OCI-LY1 (cell line): Measurements from ENCODE around the gene ETFBKMT.
"Not testable (repeated sequence)": the region's sequence is repeated elsewhere in the genome, so short reads cannot be mapped to it uniquely, and the experiment has no call there.

Experiments used
- H2AFZ ChIP-seq: fragments of 200-600 bp; sonication (generic), shearing (Covaris generic); 2 replicates; pipeline ENCODE4 v1.6.0; 2014; ENCODE audit warnings: antibody characterized with exemption, mild to moderate bottlenecking, low read length
- H3F3A ChIP-seq: fragments of 200-600 bp; sonication (generic), shearing (Covaris generic); 2 replicates; pipeline ENCODE4 v1.6.0; 2014; ENCODE audit warnings: mild to moderate bottlenecking, antibody characterized with exemption, low read length, moderate library complexity; ENCODE audit not compliant: insufficient read depth
- H3K27ac ChIP-seq: fragments of 200-600 bp; sonication (generic); 2 replicates; pipeline ENCODE4 v1.5.1; 2014; ENCODE audit warnings: low read length, mixed run types, mild to moderate bottlenecking, low read depth; ENCODE audit not compliant: poor library complexity, severe bottlenecking
- H3K27me3 ChIP-seq: fragments of 200-600 bp; sonication (generic); 2 replicates; pipeline ENCODE4 v1.6.0; 2014; ENCODE audit warnings: antibody characterized with exemption, mild to moderate bottlenecking, low read length, moderate library complexity; ENCODE audit not compliant: insufficient read depth
- H3K36me3 ChIP-seq: fragments of 200-600 bp; sonication (generic); 2 replicates; pipeline ENCODE4 v1.6.1; 2014; ENCODE audit warnings: mild to moderate bottlenecking, antibody characterized with exemption, low read length, moderate library complexity, mixed read lengths; ENCODE audit not compliant: insufficient read depth
- H3K4me1 ChIP-seq: fragments of 200-600 bp; sonication (generic); 2 replicates; pipeline ENCODE4 v1.5.1; 2014; ENCODE audit warnings: mild to moderate bottlenecking, low read length, moderate library complexity; ENCODE audit not compliant: insufficient read depth, severe bottlenecking
- H3K4me2 ChIP-seq: fragments of 200-600 bp; sonication (generic), shearing (Covaris generic); 2 replicates; pipeline ENCODE4 v1.6.1; 2014; ENCODE audit warnings: low read length
- H3K4me3 ChIP-seq: fragments of 200-600 bp; sonication (generic); 2 replicates; pipeline ENCODE4 v1.5.1; 2014; ENCODE audit warnings: low read length, low read depth, mild to moderate bottlenecking, mixed read lengths; ENCODE audit not compliant: poor library complexity, severe bottlenecking
- H3K79me2 ChIP-seq: fragments of 200-600 bp; shearing (Covaris generic); 2 replicates; pipeline ENCODE4 v1.6.1; 2016; ENCODE audit warnings: mixed run types, low read length, mixed read lengths; ENCODE audit not compliant: insufficient read depth
- H3K9ac ChIP-seq: fragments of 200-600 bp; sonication (generic), shearing (Covaris generic); 2 replicates; pipeline ENCODE4 v1.6.1; 2014; ENCODE audit warnings: mild to moderate bottlenecking, low read length, mixed read lengths
- H3K9me2 ChIP-seq: fragments of 200-600 bp; sonication (generic), shearing (Covaris generic); 2 replicates; pipeline ENCODE4 v1.6.1; 2014; ENCODE audit warnings: low read depth, mild to moderate bottlenecking, low read length, mixed read lengths
- H3K9me3 ChIP-seq: fragments of 200-600 bp; shearing (Covaris generic); 2 replicates; pipeline ENCODE4 v1.6.1; 2014; ENCODE audit warnings: low read length, mixed read lengths
- H4K20me1 ChIP-seq: fragments of 200-600 bp; sonication (generic), shearing (Covaris generic); 2 replicates; pipeline ENCODE4 v1.6.0; 2016; ENCODE audit warnings: mild to moderate bottlenecking, low read length; ENCODE audit not compliant: insufficient read depth
- EZH2 ChIP-seq: fragments of 200-600 bp; sonication (generic), shearing (Covaris generic); IDR thresholded peaks from 2 replicates; pipeline ENCODE4 v1.8.0; 2017; ENCODE audit warnings: borderline replicate concordance, mixed run types, mild to moderate bottlenecking, antibody characterized with exemption, low read length, moderate library complexity, mixed read lengths
- TF ChIP-seq, protein P1 (sequence below): fragments of 200-600 bp; sonication (generic), shearing (Covaris generic); IDR thresholded peaks from 2 replicates; pipeline ENCODE4 v1.5.1; 2017; ENCODE audit warnings: mild to moderate bottlenecking, antibody characterized with exemption, low read length, moderate library complexity, mixed read lengths

ETFBKMT gene

DNA sequence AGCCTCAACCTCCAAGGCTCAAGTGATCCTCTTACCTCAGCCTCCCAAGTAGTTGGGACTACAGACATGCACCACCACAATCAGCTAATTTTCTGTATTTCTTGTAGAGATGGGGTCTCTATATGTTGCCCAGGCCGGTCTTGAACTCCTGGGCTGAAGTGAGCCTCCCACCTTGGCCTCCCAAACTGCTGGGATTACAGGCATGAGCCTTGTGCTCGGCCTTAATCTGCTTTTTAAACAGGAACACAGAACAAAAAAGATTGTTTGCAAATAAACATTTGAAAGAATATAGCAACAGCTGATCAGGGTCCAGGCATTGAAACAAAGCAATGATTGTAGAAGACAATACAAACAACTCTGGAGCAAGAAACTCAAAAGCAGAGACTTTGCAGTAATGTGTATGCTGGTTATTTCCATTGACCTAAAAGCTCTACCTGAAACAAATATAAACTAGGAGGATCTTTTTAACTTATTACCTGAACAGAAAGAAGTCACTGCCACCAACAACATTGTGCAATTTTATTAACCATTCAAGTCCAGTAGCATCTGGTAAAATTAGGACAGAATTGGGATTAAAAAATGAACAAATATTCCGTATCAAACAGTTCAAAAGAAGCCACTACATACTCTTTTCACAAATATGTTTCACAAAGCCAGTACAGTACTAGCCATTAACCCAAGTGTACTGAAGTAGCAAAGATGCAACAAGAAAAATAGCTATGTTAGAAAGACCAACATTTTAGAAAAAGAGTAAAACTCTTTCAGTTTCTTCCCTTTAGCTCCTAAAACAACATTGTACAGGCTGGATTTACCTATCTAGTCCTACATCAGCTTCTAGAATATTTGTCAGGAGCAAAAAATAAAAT is 55.2 kb downstream of the ETFBKMT start:
- TF ChIP-seq, protein P1, sequence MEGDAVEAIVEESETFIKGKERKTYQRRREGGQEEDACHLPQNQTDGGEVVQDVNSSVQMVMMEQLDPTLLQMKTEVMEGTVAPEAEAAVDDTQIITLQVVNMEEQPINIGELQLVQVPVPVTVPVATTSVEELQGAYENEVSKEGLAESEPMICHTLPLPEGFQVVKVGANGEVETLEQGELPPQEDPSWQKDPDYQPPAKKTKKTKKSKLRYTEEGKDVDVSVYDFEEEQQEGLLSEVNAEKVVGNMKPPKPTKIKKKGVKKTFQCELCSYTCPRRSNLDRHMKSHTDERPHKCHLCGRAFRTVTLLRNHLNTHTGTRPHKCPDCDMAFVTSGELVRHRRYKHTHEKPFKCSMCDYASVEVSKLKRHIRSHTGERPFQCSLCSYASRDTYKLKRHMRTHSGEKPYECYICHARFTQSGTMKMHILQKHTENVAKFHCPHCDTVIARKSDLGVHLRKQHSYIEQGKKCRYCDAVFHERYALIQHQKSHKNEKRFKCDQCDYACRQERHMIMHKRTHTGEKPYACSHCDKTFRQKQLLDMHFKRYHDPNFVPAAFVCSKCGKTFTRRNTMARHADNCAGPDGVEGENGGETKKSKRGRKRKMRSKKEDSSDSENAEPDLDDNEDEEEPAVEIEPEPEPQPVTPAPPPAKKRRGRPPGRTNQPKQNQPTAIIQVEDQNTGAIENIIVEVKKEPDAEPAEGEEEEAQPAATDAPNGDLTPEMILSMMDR, result no peak
- no peak for TF ChIP-seq EZH2
- Histone ChIP-seq H2AFZ (peak overlapping the region; percentile 87), H4K20me1 (no peaks in the 10 kb centered on the region), H3K4me1 (peaks cover 23% of the 10 kb centered on the region), H3K27me3 (no peaks in the 10 kb centered on the region), H3K4me2 (peak overlapping the region; percentile 53), H3K9me3 (peaks cover 5% of the 10 kb centered on the region; the same call in 1 of the 2 replicates), H3K36me3 (peaks cover 8% of the 10 kb centered on the region), H3F3A (no peaks in the 10 kb centered on the region), H3K4me3 (no peak overlapping the region), H3K27ac (peak overlapping the region; percentile 77), H3K9me2 (no peaks in the 10 kb centered on the region), H3K9ac (peak overlapping the region; percentile 37), H3K79me2 (no peaks in the 10 kb centered on the region)

DNA sequence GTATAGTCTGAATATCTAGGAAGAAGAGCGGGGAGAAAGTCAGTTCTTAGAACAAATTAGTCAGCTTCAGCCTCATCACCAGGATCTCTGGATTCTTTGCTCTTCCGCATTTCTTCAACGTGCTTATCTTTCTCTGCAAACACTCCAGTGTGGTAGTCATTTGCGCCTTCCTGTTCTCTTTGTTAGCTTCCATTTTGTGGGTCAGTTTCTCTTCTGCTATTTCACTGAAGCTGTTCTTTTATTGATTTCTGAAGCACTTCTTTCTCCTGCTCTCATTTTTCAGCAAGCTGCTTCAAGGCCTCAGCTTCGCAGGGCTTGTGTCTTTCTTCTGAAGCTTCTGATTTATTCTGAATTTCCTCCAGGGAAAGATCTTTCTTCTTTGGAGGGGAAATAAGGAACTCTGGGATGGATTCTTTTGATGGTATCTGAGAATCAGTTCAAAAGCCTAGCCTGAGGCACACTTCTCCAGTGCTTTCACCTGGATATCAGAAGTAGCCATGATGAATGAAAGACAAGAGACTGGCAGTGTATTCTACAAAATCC is 55.9 kb downstream of the ETFBKMT start:
- Histone ChIP-seq H3K27ac (peak overlapping the region; percentile 77), H3K27me3 (no peaks in the 10 kb centered on the region), H2AFZ (peak overlapping the region; percentile 87), H3K36me3 (peaks cover 8% of the 10 kb centered on the region), H3K9me2 (no peaks in the 10 kb centered on the region), H3K4me2 (peak overlapping the region; percentile 53), H3K79me2 (no peaks in the 10 kb centered on the region), H3K9me3 (peaks cover 5% of the 10 kb centered on the region; the same call in 1 of the 2 replicates), H4K20me1 (no peaks in the 10 kb centered on the region), H3F3A (no peaks in the 10 kb centered on the region), H3K4me3 (peak overlapping the region; percentile 18), H3K9ac (peak overlapping the region; percentile 37), H3K4me1 (peaks cover 23% of the 10 kb centered on the region)
- TF ChIP-seq EZH2, result no peak
- TF ChIP-seq, protein P1, result no peak

DNA sequence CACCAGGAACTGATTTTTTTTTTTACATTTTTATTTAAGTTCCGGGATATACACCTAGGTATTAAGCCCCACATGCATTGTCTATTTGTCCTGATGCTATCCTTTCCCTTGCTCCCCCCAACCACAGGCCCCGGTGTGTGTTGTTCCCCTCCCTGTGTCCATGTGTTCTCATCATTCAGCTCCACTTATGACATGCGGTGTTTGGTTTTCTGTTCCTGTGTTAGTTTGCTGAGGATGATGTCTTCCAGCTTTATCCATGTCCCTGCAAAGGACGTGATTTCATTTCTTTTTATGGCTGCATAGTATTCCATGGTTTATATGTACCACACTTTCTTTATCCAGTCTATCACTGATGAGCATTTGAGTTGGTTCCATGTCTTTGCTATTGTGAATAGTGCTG is 57.5 kb downstream of the ETFBKMT start:
- not testable (repeated sequence) for H3K79me2 ChIP-seq, H3K27ac ChIP-seq, H3K9ac ChIP-seq, H3F3A ChIP-seq, H3K4me2 ChIP-seq, H3K9me2 ChIP-seq, H3K27me3 ChIP-seq, H3K9me3 ChIP-seq, H3K4me3 ChIP-seq, H2AFZ ChIP-seq, H3K36me3 ChIP-seq, H4K20me1 ChIP-seq
- H3K4me1 ChIP-seq, result peaks cover 26% of the 10 kb centered on the region

DNA sequence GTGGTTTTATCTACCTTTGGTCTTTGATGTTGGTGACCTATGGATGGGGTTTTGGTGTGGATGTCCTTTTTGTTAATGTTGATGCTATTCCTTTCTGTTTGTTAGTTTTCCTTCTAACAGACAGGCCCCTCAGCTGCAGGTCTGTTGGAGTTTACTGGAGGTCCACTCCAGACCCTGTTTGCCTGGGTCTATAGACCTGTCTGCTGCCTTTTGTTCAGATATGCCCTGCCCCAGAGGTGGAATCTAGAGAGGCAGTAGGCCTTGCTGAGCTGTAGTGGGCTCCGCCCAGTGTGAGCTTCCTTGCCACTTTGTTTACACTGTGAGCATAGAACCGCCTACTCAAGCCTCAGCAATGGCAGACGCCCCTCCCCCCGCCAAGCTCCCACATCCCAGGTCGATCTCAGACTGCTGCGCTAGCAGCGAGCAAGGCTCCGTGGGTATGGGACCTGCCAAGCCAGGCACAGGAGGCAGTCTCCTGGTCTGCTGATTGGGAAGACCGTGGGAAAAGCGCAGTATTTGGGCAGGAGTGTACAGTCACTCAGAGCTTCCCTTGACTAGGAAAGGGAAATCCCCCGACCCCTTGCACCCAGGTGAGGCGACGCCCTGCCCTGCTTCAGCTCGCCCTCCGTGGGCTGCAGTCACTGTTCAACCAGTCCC is 59.2 kb downstream of the ETFBKMT start:
- H3K9me3 ChIP-seq, H3K9ac ChIP-seq, H3K79me2 ChIP-seq, H3K36me3 ChIP-seq, H3K4me3 ChIP-seq, H3K4me2 ChIP-seq, H2AFZ ChIP-seq, H3K27me3 ChIP-seq, H3K27ac ChIP-seq, H3K9me2 ChIP-seq, H4K20me1 ChIP-seq, H3F3A ChIP-seq: not testable (repeated sequence)
- H3K4me1 ChIP-seq, result peaks cover 43% of the 10 kb centered on the region
